Mesothelial cell of epicardium (in vitro differentiated cells): Measurements from ENCODE around the gene MMP17. TPM values are rescaled to one million over a fixed set of nuclear protein-coding genes. Genes with fewer than 3 reads are reported as not detected.

ENCODE experiments used
- DNase-seq, 2 experiments: peaks; one replicate each; pipeline ENCODE4 v3.0.0; 2021; ENCODE audit warnings: low spot score in 2 of 2; ENCODE audit not compliant: unreplicated experiment in 2 of 2
- H3K27ac Mint-ChIP-seq: 2 replicates; pipeline ENCODE4 v1.8.0; 2021; ENCODE audit warnings: mixed read lengths
- H3K27me3 Mint-ChIP-seq: 2 replicates; pipeline ENCODE4 v1.8.0; 2021; ENCODE audit warnings: low read depth, mixed read lengths
- H3K36me3 Mint-ChIP-seq: 2 replicates; pipeline ENCODE4 v1.8.0; 2021; ENCODE audit warnings: mixed read lengths
- H3K4me1 Mint-ChIP-seq: 2 replicates; pipeline ENCODE4 v1.8.0; 2021; ENCODE audit warnings: mixed read lengths
- H3K4me3 Mint-ChIP-seq: 2 replicates; pipeline ENCODE4 v1.8.0; 2021; ENCODE audit warnings: mild to moderate bottlenecking, moderate library complexity, mixed read lengths
- H3K9me3 Mint-ChIP-seq: 2 replicates; pipeline ENCODE4 v1.8.0; 2021; ENCODE audit warnings: mixed read lengths
- total RNA-seq: library from RNA; stranded (reverse); gene quantifications from 3 replicates; pipeline ENCODE4 v1.2.1, GENCODE V29; 2021
- TF ChIP-seq, protein P1 (sequence below): fragments of 200-600 bp; sonication (generic); IDR thresholded peaks from one replicate; pipeline ENCODE4 v1.5.0; 2021; ENCODE audit warnings: antibody characterized with exemption; ENCODE audit not compliant: unreplicated experiment

Gene MMP17
- total RNA-seq, 1 donor from 2014 or later: 1.8 TPM

DNA sequence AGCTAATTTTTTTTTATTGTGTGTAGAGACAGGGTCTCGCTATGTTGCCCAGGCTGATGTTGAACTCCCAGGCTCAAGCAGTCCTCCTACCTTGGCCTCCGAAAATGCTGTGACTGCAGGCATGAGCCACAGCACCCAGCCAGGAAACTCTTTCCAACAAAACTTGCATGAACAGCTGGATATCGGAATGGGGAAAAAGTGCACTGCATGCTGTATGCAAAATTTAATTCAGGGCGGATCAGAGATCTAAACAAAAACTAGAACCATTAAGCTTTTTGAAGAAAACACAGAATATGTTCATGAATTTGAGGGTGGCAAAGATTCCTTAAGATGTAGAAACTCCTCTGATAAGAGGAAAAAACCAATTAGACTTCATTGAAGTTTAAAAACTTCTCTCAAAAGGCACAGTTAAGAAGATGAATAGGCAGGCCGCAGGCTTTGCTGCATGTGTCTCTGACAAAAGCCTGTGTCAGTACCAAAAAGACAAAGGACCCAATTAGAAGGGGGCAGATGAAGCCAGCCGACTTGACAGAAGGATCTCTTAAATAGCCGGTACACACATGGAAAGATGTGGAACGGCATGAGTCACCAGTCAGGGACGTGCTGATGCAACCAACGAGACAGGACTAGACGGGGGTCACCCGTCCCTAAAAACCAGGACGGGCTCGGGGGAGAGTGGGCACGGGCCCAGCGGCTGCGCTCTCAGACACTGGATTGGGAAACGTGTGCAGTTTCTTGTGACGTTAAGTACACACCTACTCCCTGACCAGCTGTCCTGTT is 34.8 kb upstream of the MMP17 start:
- H3K27me3 Mint-ChIP-seq: no peaks in the 10 kb centered on the region
- H3K9me3 Mint-ChIP-seq: peaks cover 5% of the 10 kb centered on the region
- no peak overlapping the region for H3K4me3 Mint-ChIP-seq
- H3K27ac Mint-ChIP-seq: no peak overlapping the region
- TF ChIP-seq, protein P1, sequence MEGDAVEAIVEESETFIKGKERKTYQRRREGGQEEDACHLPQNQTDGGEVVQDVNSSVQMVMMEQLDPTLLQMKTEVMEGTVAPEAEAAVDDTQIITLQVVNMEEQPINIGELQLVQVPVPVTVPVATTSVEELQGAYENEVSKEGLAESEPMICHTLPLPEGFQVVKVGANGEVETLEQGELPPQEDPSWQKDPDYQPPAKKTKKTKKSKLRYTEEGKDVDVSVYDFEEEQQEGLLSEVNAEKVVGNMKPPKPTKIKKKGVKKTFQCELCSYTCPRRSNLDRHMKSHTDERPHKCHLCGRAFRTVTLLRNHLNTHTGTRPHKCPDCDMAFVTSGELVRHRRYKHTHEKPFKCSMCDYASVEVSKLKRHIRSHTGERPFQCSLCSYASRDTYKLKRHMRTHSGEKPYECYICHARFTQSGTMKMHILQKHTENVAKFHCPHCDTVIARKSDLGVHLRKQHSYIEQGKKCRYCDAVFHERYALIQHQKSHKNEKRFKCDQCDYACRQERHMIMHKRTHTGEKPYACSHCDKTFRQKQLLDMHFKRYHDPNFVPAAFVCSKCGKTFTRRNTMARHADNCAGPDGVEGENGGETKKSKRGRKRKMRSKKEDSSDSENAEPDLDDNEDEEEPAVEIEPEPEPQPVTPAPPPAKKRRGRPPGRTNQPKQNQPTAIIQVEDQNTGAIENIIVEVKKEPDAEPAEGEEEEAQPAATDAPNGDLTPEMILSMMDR: no peak
- H3K36me3 Mint-ChIP-seq: peaks cover 42% of the 10 kb centered on the region
- H3K4me1 Mint-ChIP-seq: peaks cover 8% of the 10 kb centered on the region
- no peak for DNase-seq

DNA sequence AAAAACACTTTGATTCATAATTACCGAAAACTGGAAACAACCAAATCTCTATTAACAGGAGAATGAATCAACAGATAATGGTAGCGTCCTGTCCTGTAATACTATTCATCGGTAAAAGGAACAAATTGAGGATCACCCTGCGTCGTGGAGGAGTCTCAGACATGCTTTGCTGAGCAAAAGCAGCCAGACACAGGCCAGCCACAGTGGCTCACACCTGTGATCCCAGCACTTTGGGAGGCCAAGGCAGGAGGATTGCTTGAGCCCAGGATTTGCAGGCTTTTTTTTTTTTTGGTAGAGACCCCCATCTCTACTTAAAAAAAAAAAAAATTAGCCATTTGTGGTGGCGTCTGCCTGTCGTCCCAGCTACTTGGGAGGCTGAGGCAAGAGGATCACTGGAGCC is 34.1 kb upstream of the MMP17 start:
- H3K36me3 Mint-ChIP-seq: peaks cover 47% of the 10 kb centered on the region
- H3K4me3 Mint-ChIP-seq: no peak overlapping the region
- no peak for DNase-seq
- no peak overlapping the region for H3K27ac Mint-ChIP-seq
- H3K4me1 Mint-ChIP-seq: peaks cover 8% of the 10 kb centered on the region
- H3K9me3 Mint-ChIP-seq: peaks cover 5% of the 10 kb centered on the region
- H3K27me3 Mint-ChIP-seq: no peaks in the 10 kb centered on the region
- TF ChIP-seq, protein P1: no peak

DNA sequence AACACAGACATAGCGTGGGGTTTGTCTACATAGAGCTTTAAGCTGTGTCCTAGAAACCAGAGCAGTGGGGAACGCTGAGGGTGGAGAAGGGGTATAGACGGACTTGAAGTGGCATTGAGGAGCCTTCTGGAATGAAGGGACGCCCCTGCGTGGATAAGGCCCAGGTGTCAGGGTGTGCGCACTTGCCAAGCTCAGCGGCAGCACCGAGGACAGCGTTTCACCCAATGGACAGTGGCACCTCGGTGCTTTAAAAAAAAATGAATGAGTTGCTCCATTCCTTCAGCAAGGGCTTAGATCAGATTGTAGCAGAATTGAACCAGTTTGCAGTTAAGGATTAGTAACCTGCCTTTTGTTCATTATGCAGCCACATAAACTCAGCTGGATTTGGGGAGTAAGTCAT is 33.6 kb upstream of the MMP17 start:
- Mint-ChIP-seq H3K27ac (no peak overlapping the region), H3K4me3 (no peak overlapping the region), H3K4me1 (peaks cover 8% of the 10 kb centered on the region), H3K9me3 (peaks cover 5% of the 10 kb centered on the region), H3K36me3 (peaks cover 50% of the 10 kb centered on the region), H3K27me3 (no peaks in the 10 kb centered on the region)
- no peak for DNase-seq
- TF ChIP-seq, protein P1: no peak

DNA sequence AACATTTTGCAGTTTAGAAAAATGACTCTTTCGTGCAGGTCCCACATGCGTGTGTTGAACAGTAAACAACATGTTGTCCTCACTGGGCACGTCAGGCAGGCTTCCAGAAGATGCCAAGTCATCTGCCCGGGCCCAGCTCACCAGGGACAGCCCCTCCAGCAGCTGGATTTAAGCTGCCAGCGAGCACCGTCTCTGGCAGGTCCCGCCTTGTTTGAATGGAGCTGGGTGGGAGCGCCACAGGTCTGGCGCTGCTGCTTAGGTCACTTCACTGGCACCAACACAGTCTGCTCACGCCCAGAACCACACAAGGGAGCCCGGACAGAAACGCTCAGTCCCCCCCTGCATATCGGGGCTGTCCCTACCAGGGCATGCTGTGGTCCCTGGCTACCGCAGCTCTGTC is 33.1 kb upstream of the MMP17 start:
- H3K27me3 Mint-ChIP-seq: no peaks in the 10 kb centered on the region
- H3K9me3 Mint-ChIP-seq: peaks cover 5% of the 10 kb centered on the region

DNA sequence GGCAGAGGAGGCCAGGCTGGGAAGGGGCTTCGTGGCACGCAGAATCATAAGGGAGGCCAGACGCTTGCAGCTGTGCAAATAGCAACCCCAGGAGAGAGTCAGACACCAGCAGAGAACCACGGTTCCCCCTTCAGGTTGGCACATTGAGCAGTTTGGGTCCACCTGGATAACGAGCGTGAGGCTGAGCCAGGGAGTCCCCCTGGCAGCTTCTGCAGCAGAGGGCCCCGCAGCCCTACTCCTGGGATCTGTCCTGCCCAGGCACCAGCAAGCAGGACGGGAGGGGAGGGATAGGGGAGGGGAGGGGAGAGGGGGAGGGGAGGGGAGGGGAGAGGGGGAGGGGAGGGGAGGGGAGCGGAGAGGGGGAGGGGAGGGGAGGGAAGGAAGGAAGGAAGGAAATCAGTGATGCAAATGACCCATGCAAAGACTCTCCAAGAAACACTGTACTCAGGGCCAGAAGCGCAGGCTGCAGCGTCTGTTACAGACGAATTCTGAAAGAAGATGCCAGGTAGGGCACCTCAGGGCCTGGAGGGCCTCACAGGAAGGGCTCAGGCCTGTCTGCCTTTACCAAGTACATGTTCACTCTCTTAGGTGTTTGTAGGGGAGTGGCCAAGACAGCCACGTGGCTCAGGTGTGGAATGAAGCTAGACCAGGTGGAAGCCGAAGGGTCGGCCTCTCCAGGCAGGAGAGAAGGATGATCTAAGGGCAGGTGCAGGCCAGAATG is 32.3 kb upstream of the MMP17 start:
- TF ChIP-seq, protein P1: no peak
- Mint-ChIP-seq H3K9me3 (peaks cover under 1% of the 10 kb centered on the region), H3K27me3 (no peaks in the 10 kb centered on the region), H3K4me1 (peaks cover 8% of the 10 kb centered on the region), H3K36me3 (peaks cover 50% of the 10 kb centered on the region), H3K27ac (peak overlapping the region; percentile 81), H3K4me3 (no peak overlapping the region)
- no peak for DNase-seq

More for the DNA sequence above, 33.1 kb upstream of the MMP17 start:
- TF ChIP-seq, protein P1: no peak
- peaks cover 50% of the 10 kb centered on the region for H3K36me3 Mint-ChIP-seq
- no peak overlapping the region for H3K27ac Mint-ChIP-seq
- H3K4me1 Mint-ChIP-seq: peaks cover 8% of the 10 kb centered on the region
- H3K4me3 Mint-ChIP-seq: no peak overlapping the region
- DNase-seq: no peak
